PC-9 (cell line): Measurements from ENCODE around the gene COA3.

Source experiments
- CTCF ChIP-seq: fragments of 200-600 bp; sonication (generic); conservative IDR thresholded peaks from 2 replicates; pipeline ENCODE4 v1.6.1; 2017; ENCODE audit warnings: mixed run types, antibody characterized with exemption, mild to moderate bottlenecking, moderate library complexity
- EZH2 ChIP-seq: fragments of 200-600 bp; sonication (generic); IDR thresholded peaks from 2 replicates; pipeline ENCODE4 v1.8.0; 2017; ENCODE audit warnings: antibody characterized with exemption, low read depth

DNA sequence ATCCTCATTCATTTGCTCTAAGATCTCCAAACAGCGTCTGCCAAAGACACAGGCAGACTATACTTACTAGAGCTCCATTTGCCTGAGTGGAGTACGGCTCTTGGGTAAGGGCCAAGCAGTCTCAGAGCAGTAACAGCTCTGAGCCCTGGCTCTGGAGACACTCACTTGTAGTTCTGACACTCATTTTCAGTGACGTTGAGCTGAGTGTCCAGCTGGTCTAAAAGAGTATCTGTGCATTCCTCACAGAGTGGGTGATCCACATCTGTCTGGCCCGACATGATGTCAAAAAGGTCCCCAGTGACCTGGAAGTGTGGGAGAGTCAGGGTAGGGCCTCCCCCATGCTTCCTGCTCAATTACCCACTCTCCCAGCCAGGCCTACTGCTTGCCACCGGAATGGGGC lies 19.9 kb upstream of the COA3 start:
- TF ChIP-seq CTCF (no peak), EZH2 (no peak)
